Glomerular endothelial cell (primary cell): ENCODE data around the gene PRCC. TPM values are rescaled to one million over a fixed set of nuclear protein-coding genes. Genes with fewer than 3 reads are reported as not detected.

Source experiments
- DNase-seq: peaks from one replicate; pipeline ENCODE4 v3.0.0-alpha.2; 2011; ENCODE audit warnings: low read depth, low spot score; ENCODE audit errors: extremely low read depth
- total RNA-seq: library from RNA; depleted of rRNA; stranded (reverse); fragments of >200 nt; gene quantifications from 2 replicates; pipeline ENCODE4 v1.2.3, GENCODE V29; 2015

The PRCC gene
- total RNA-seq, 1 donor from 2014 or later, result 51.5 TPM

GRCh38 chr1:156794506-156795373 lies 27.4 kb downstream of the PRCC start:
- no peak for DNase-seq

DNA sequence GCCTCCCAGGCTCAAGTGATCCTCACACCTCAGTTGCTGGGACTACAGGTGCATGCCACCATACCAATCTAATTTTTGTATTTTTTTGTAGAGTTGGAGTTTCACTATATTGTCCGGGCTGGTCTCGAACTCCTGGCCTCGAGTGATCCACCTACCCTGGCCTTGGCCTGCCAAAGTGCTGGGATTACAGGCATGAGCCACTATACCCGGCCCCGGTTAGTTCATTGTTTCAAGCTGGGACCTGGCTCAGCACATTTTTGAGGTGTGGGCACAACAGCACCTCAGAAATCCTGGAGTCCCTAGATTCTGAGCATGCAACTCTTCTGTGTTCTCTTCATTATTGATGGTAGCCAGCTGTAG lies 28.0 kb downstream of the PRCC start:
- no peak for DNase-seq

GRCh38 chr1:156795787-156796186 lies 28.5 kb downstream of the PRCC start:
- no peak for DNase-seq

DNA sequence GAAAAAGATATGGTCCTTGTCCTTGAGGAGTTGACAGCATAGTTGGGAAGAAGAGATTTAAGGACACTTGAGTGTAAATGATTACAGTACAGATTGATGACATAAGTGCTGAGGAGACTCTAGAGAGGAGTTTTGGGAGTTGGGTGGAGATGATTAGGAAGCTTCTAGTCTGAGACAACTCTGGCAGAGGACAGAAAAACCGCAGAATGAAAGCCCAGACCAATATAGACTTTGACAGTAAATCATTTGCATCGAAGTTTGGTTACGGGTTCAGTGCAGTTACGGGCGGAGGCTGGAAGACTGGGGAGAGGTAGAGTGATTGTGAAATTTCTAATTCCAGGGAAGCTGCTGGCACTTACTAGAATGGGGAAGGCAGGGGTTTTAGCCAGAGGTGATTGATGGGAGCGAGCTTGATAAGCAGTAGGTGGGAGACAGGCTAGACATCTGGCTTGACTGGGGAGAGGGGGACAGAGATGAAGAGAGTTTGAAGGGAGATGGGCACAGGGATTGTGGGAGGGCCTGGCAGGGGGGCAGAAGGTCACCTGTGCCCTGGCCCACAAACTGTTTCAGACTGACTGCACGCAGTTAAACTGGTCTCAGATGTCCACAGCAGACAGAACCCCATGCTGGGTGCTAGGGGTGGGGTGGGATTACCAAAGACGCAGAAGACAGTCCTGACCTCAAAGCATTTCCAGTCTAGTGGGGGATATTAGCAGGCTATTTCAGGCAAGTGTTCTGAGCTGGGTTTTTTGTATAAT lies 29.2 kb downstream of the PRCC start:
- DNase-seq, result no peak

- DNase-seq, result no peak
These were observed 30.0 kb downstream of the PRCC start for GRCh38 chr1:156797212-156797871.

GRCh38 chr1:156801409-156802121 lies 34.2 kb downstream of the PRCC start:
- no peak for DNase-seq

GRCh38 chr1:156802421-156802935 lies 35.1 kb downstream of the PRCC start:
- no peak for DNase-seq

- DNase-seq, result no peak
These were observed 35.9 kb downstream of the PRCC start for GRCh38 chr1:156803086-156803851.

DNA sequence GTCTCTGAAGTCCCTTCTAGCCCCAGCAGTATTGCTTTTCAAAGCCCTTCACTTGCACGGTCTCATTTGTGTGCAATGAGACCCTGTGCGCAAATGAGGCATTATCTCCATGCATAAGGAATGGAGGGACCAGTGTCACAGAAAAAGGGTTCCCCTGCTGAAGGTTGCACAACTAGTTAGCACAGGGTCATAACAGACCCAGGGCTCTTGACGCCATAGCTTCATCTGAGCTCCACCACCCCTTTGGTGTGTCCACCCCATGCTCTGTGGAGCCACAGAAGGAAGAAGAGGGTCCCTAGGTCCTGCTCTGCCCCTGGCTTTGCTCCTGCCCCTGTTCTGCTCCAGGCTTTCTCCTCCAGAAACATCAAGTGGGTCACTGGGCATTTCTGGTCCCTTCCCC lies 36.7 kb downstream of the PRCC start:
- DNase-seq, result no peak

DNA sequence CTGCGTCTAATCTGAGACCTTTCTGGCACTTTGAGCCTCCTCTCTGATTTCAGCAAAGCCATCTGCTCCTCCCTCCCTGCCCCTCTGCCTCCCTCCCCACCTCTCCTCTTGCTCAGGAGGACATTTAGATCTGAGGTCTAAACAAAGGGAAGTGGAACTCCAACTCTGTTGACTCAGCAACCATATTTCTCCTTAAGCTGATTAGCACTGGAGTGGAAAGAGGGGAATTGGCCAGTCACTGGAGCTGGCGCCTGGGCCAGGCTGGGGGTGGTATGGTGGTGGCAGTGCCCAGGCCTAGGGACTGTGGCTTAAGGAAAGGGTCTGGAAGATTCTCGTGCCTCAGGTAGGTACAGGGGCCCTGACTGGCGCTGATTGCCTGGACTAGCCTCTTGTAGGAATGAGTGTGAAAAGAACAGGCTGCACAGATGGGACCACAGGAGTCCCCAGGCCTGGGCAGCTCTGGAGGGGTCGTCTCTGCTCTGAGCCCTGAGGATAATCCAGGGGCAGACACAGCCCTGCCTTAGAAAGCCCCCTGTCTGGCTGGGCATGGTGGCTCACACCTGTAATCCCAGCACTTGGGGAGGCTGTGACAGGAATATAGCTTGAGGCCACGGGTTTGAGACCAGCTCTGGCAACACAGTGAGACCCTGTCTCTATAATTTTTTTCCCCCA lies 37.4 kb downstream of the PRCC start:
- DNase-seq, result no peak

DNA sequence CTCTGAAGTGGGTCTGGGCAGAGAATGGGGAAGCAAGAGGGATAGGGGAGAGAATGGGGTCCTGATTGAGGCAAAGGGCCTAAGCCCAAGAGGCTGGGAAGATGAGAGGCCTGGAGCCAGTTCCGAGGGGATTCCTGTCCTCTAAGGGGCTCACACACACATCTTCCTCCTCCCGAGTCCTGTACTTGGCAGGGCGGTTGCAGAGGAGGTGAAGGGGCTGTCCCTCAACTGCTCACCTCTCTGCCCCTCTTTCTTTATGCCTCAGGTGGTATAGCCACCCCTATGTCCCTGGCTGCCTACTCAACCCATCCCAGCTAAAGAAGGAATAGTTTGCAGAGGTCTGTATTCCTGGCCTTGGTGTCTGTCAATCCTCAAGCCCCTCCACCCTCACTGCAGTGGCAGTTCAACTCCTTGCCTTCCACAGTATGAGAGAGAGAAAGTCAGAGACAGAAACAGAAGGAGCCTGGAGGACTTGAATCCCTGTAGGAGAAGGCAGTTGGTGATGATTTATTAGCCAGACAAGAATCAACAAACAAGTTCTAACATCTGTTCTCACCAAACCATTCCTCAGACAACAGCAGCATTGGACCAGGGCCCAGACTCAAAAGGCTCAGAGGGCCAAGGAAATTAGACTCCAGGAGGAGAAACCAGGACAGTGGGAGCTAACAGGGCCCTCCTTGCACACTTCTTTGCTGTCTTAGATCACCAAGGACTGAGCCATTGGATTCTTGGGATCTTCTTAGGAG lies 38.6 kb downstream of the PRCC start:
- DNase-seq, result no peak

DNA sequence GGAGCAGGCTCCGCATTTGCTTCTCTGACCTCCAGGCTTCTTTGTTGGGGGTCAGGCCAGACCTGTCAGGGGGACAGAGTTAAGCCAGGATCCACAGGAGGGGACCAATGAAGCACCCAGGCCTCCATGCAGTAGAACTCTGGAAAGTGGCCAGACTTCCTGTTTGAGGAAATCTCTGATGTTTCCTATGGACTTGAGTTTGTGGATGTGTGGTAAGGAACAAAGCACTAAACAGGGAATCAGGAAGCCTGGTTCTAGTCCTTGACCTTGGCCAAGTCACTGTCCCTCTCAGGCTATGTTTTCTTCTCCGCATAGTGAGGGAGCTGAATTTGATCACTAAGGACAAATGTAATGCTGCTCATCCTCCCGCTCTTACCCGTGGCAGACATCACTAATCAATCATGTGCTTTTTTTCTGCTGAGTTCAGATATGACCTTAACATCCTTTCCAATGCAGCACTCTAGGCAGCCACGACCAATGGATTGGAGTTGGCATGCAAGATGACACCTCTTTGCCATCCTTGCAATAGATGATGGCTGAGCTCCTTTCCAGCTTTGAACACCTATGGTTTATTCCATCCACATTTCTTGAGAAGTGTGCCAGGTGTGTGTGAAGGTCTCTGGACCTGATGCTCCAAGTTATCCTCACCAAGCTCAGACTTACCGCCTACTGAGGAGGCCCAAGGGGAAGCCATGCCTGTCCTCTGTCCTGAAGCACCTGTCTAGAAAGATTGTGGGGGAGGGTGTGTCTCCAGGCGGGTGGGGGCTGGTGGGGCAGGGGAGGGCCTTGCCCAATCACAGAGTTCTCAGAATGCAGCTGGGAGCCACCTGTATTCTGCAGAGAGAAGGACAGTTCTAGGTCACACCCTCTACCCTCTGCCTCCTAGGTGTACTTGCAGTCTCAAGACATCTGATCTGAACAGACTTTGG lies 39.4 kb downstream of the PRCC start:
- no peak for DNase-seq

DNA sequence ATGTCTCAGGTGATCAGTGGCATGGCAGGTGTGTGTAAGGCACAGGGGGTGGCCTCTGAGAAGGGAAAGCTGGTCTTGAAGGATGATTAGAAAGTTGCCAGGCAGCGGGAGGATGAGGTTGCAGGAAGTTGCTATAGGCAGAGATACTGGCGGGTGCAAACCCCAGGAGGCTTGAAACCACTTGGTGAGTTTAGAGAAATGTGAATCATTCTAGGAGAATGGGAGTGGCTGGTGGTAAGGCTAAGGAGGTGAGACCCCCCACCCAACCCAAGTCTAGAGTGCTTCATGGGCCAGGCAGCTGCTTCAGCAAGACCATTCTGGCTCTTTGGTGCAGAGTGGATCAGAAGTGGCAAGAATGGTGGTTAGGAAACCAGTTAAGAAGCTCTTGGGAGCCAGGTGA lies 40.3 kb downstream of the PRCC start:
- DNase-seq, result no peak

- no peak for DNase-seq
These were observed 41.1 kb downstream of the PRCC start for GRCh38 chr1:156808186-156809030.

DNA sequence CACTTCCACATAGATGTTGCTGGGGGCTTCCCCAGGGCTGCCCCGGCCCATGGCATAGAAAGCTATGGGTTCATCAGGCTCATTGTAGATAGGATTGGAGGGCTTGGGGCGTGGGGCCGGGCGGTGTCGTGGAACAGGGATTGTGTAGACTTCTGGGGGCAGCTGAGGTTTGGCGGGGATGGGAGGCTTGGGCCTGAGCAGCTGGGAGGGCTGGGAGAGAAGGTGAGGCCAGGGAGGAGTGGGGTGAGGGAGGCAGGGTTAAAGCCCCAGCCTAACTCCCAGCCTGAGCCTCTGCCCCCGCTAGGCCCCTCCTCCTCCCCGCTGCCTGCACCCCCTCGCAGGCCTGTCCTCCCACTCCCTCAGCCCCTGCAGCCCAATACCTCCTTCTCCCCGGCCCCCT lies 41.9 kb downstream of the PRCC start:
- DNase-seq, result no peak

GRCh38 chr1:156809711-156810366 lies 42.5 kb downstream of the PRCC start:
- DNase-seq, result no peak
